HS-5 (cell line): Measurements from ENCODE around the gene TRAF3IP3.

ENCODE experiments used
- DNase-seq: peaks from one replicate; pipeline ENCODE4 v3.0.0-alpha.2; 2012; ENCODE audit warnings: low read depth

Gene TRAF3IP3

GRCh38 chr1:209802117-209802779 is 46.4 kb downstream of the TRAF3IP3 start:
- DNase-seq: no peak

GRCh38 chr1:209802780-209803152 is 46.9 kb downstream of the TRAF3IP3 start:
- DNase-seq: no peak

DNA sequence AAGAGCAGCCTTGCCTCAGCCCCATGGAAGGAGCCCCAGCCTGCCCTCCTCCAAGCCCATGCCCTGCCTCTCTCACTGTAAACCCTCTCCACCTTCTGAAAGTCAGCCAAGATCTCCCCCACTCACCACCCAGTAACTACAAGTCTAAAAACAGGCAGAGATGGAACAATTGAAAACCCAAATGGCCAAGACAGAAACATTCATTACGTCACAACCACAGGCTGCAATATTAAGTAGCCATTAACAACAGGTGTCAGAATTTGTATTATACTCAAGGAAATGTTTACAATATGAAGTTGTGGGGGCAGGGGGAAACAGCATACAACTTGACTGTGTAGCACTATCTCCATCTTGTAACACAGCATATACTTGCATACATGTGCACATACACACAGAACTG is 47.7 kb downstream of the TRAF3IP3 start:
- DNase-seq: no peak

- no peak for DNase-seq
Observed at GRCh38 chr1:209805341-209805781, 49.5 kb downstream of the TRAF3IP3 start.

DNA sequence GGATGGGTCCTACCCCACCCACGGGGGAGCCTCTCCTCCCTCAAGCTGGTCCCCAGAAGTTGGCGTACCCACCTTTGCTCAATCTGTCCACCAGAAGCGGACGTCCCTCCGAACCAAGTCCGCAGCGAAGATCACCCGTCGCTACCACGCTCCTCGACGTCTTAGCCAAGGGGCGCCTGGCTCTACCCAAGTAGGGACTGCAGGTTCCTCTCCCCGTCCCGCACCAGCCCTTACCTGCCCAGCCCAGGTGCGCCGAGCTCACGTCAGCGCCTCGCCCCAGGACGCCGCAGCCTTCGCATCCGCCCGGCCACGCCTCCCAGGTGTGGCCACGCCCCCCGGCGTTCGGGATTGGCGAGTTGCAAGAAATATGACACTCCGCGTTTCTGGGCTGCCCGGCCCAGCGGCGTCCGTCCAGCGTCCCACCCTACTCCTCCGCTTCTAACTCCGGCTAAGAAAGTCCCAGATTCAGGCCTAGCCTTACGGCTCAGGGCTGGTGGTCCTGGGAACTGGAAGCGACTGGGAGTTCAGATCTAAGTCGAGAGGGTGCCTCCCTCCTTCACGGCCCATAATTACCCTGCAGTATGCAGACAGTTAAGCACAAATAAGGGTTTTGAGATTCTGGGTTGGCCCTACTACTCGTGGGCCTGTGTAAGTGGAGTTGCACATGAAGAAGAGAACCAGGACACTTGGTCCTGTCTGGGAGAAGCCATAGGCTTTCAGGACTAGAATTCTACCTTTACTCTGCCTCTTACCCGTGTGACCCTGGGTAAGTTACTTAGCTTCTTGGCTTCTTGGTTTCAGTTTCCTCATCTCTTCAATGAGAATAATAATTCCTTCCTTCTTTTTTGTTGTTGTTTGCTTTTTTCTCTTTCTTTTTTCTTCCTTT is 50.3 kb downstream of the TRAF3IP3 start, which contains the start of gene IRF6:
IRF6 (minus strand) TSS at position 268 of the 886 bp plus-strand sequence. CDS start 4,729 bp downstream, outside the sequence.
- DNase-seq: no peak

- DNase-seq: no peak
Observed at GRCh38 chr1:209807509-209807908, 51.7 kb downstream of the TRAF3IP3 start.

- DNase-seq: peak; percentile 91
Observed at GRCh38 chr1:209808059-209808581, 52.3 kb downstream of the TRAF3IP3 start.

- no peak for DNase-seq
Observed at GRCh38 chr1:209809611-209810010, 53.8 kb downstream of the TRAF3IP3 start.

DNA sequence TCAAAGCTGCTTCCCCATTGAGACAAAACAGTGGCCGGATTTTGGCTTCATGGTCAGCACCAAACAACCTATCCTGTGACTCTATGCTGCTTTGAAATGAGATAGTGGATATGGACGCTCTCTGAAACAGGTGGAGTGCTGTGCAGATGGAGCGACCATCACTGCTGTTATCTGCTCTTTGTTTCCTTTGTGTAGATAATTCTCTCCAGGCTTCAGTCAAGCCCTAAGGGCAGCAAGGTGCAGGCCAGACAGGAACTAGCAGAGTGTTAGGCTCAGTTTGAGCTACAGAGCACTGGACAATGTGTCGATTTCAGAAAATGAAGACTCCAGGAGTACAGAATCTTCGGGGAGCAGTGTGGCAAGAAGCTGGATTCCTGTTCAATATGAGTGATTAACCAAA is 54.9 kb downstream of the TRAF3IP3 start:
- no peak for DNase-seq

GRCh38 chr1:209813902-209814301 is 58.0 kb downstream of the TRAF3IP3 start:
- no peak for DNase-seq

GRCh38 chr1:209815490-209815889 is 59.6 kb downstream of the TRAF3IP3 start:
- DNase-seq: no peak

GRCh38 chr1:209815931-209816341 is 60.1 kb downstream of the TRAF3IP3 start:
- no peak for DNase-seq

DNA sequence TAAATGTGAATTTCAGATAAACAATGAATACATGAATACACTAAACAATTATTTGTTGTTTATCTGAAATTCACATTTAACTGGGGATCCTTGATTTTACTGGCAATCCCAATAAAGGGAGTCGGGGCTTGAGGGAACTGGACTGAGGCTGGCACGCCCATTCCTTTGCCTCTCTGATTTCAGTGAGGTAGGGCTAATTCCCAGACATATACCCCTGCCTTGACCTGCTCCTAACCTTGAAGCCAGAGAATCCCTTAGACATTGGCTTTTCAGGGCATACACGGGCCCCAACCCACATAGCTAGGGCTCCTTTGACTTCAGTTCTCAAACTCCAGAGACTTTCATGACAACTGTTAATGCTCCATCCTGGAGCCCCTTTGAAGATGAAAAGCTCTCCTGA is 61.1 kb downstream of the TRAF3IP3 start:
- no peak for DNase-seq

DNA sequence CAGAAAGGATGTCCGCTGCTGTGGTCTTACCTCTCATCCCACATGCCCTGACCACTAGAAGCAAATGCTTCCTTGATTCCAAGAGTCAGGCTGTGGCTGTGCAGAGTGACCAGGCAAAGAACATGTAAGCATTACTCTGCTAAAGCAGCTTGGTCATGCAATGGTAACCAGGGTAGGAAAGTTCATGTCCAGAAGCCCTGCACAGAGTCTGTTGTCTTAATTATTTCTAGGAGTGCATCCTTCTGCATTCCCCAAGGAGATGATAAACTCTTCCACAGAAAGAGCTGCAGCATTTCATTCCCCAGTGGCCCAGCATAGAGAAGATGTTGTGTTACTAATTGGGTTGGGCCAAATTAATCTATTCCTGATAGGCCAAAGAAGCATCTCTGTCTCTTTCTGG is 61.8 kb downstream of the TRAF3IP3 start:
- DNase-seq: no peak

- DNase-seq: no peak
Observed at GRCh38 chr1:209819058-209819457, 63.2 kb downstream of the TRAF3IP3 start.

DNA sequence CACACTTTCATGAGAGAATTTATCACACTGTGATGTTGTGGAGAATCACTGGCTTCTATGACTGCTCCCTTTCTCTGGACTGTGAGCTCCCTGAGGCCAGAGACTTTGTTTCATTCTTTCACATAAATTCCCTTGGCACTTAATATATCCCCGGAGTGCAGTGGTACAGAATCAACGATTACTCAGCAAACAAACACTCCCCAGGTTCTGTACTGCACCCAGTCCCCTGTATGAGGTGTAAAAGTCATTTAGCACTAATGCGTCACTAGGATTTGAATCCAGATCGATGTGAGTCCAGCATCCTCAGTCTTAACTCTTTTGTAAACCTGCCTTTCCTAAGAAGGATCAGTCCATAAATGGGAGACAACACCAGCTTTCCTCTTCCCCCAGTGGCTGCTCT is 65.1 kb downstream of the TRAF3IP3 start:
- DNase-seq: no peak

DNA sequence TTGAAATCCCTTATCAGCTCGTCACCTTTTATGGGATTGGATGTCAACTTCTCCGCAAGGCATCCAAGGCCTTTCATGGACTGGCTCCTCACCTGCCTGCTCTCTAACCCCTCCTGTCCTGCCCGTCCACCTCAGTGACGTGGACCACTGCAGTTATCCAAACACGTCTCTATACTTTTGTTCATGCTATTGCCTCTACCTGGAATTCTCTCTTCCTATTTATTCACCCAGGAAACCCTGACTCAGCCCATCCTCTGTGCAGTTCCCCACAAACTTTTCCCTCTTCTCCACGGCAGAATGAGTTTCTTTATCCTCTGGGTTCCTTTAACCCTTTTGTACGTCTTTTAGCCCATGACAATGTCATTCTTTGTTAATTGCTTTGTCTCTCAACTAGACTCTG is 66.9 kb downstream of the TRAF3IP3 start:
- no peak for DNase-seq

- DNase-seq: peak; percentile 78
Observed at GRCh38 chr1:209823143-209824041, 67.5 kb downstream of the TRAF3IP3 start.

DNA sequence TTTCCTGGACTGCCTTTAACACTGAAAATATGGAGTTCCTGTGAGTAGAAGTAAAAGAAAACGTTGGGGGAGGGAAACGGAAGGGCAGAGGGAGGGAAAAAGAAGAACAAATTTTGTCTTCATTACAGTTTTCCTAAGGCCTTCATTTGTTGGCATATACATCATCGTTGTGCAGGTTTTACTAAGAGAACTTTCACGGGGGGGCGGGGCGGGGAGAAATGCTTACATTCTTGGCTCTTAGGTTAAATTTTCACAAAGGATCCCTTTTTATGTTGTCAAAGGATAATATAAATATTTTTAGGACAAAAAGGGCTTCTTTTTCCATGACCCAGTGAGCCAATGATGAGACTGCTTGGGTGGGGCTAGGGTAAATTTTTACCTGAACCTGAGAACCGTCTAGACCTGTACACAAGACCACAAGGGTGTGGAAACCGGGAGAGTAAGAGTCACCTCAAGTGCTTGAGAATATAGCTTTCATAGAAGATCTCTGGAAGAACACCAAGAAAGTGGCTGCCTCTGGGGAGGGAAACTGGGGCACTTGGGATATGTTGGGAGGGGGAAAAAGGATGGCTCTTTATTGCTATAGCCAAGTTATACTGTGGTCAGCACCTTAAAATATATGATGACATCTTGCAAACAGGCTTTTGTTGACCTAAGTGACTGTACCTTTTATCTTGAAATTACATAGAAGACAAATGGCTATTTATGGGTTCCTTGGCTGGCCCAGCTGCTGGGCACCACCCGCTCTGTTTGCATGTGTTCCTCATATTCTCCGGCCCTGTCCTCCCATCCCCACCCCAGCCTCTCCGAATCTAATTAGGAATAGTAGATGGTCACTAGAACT is 70.0 kb downstream of the TRAF3IP3 start:
- no peak for DNase-seq

DNA sequence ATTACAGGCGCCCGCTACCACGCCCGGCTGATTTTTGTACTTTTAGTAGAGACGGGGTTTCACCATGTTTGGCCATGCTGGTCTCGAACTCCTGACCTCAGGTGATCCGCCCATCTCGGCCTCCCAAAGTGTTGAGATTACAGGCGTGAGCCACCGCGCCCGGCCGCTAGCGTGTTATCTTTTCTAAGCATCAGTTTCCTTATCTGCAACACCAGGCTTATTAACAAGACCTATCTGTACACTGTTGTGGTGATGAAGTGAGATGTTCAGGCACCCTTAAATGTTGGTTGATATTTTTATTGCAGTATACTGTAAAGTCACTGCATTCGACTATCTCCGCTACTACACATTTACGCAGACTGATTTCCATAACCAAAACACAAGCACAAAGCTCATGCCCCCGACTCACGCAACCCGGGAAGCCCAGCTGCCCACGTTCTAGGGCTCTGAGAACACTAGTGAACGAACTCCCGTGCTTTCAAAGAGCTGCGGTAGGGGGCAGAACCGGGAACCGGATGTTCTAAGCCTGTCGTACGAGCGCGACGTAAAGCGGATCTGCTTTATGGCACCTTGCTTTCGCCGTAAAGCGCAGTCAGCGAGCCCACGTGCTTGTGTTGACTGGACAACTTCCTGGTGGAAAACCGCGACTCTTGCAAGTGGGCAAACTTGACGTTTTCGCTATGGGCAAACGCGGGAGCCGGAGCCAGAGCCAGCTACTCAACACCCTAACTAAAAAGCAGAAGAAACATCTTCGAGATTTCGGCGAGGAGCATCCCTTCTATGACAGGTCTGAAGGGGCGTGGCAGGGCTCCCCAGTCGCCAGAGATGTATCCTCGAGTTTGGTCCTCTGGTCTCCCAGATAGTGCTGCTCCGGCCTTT is 71.8 kb downstream of the TRAF3IP3 start, which contains the start of gene UTP25:
UTP25 (plus strand) TSS at position 589 of the 879 bp plus-strand sequence; CDS start at position 681, 92 bp downstream.
- peak; percentile 93 for DNase-seq
